Posterior cingulate gyrus (tissue), 11 donors: Measurements from ENCODE around the gene EVX2.
A peak's percentile ranks its signal among the peaks of the same experiment; 100 is the strongest.

ENCODE experiments used
- DNase-seq, 10 donors: peaks; one replicate each; pipeline versions ENCODE4 v3.0.0 to v3.0.0-alpha.2; 2020 to 2021; ENCODE audit warnings: mixed read lengths in 3 of 10
- intact Hi-C: fragments of 100-400 bp; cut with DNase I; formaldehyde crosslinking; loops from one replicate; pipeline ENCODE4 v1.15.1; 2023

Gene EVX2

GRCh38 chr2:176110415-176111308, 26.9 kb upstream of the EVX2 start:
- intact Hi-C loops, result no loop called here
- DNase-seq, result no peak

DNA sequence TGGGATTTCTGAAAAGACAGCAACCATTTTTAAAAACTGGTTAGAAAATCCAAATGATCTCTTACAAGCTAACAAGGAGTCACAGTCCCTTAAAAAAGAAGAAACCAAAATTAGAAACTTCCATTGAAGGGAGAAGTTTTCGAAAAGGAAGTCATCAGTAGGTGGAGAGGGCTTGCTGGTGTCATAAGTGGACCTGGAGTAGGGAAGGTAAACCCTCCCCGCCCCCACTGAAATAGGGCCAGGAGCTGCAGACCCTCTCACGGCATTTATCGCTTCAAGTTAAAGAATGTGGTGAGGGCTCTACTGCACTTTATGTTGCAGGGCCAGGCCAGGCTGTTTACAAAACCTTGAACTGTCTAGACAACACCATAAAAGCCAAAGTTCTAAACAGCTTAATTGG, 26.2 kb upstream of the EVX2 start:
- intact Hi-C loops, result no loop called here
- no peak for DNase-seq

DNA sequence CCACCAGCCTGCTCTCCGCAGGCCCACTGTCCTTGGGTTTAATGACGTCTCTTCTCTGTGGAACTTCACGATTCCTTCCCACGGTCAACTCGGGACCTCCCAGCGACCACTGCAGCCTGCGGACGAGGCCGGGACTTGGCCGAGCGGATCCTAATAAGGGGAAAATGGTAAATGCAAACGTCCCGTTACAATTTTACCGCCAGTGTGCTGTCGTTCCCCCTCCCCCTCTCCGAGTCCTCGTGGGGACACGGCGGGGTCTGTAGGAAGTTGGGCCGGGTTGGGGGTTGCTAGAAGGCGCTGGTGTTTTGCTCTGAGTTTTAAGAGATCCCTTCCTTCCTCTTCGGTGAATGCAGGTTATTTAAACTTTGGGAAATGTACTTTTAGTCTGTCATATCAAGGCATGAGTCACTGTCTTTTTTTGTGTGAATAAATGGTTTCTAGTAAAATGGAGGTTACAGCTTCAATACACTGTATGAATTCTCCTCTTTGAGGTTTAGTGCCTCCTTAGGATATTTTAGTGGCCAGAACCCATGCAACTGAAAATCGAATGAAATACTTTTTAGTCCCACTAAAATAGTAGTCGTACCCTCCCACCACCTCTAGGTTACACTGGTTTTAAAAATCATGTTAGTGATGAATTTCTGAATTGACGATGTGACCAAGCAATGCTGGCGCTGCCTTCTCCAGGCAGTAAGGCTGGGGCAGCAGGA, 25.6 kb upstream of the EVX2 start:
- intact Hi-C loops, result no loop called here
- no peak for DNase-seq

- DNase-seq, result peak in 2 of 10 donors; percentile 58 to 66
Measured at GRCh38 chr2:176107731-176108181, 24.0 kb upstream of the EVX2 start.

GRCh38 chr2:176106581-176107539, 23.1 kb upstream of the EVX2 start, which contains the start of gene HOXD11:
Gene HOXD11 (plus strand): TSS chr2:176107280. CDS start chr2:176107356, 76 bp downstream.
- DNase-seq, result peak in 2 of 10 donors; percentile 54 to 84
- intact Hi-C loops, result no loop called here

More at GRCh38 chr2:176107731-176108181, 24.0 kb upstream of the EVX2 start:
- intact Hi-C loops, result no loop called here

DNA sequence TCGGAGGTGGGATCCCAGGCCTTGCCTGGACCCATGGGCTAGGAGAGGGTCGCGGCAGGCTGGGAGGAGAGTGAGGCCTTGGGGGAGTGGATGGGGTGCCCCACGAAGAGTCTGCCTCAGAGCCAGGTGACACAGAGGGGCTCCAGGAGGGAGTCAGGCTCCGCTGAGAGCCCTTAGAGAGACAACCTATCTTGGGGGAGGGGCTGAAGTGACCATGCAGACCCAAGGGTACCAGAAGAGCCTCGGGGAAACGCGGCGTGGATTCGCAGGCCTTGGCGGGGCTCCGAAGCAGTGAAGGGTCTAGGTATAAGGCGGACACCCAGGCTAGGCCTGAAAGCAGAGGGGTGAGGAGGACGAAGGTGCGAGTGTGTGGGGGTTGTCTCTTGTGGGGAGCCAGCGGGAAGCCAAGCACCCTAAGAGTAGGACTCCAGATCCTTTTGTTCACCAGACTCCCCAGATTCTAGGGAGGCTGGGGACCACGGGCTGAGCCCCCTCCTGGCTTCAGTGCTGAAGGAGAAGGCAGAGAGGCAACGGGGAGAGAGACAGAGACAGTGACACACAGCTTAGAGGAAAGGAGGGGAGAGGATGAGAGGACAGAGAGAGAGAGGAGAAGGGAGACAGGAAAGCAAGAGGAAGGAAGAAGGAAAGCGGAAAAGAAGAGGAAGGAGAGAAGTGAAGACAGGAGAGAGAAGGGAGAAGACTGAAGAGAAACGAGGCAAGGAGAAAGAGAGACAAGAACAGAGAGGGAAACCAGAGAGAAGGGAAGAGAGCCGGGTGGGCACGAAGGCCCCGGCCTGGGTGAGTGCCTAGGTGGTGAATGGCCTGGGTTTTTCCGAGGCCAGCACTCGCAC, 22.2 kb upstream of the EVX2 start:
- intact Hi-C loops, result no loop called here
- DNase-seq, result peak in 1 of 10 donors; percentile 59

DNA sequence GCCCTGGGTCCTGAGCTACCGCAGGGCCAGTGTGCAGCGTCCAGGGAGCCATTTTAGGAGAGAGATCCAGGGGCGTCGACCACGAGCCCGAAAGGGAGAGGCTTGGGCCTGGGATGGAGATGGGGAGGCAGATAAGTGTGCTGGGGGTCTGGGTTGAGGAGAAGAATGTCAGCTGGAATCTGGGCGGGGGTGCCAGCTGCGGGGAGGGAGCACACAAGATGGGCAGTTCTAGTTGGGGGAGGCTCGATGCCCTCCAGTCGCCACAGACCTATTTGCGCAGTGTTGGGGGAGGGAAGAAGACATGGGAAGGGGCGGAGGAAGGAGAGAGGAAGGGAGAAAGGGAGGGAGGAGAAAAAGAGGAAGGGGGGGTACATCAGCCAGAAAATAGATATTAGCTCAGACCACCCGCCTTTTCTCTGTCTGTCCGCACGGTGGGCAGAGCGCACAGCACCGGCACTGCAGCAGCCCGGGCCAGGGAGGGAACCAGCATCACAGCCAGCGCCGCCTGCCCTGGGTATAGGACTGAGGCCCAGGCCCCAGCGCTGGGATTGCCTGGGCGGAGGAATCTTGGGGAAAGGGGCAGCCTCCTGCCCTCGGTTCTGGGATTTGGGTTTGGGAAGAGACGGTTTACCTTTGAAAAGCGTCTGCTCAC, 21.4 kb upstream of the EVX2 start:
- intact Hi-C loops, result no loop called here
- DNase-seq, result peak in 1 of 10 donors; percentile 52

DNA sequence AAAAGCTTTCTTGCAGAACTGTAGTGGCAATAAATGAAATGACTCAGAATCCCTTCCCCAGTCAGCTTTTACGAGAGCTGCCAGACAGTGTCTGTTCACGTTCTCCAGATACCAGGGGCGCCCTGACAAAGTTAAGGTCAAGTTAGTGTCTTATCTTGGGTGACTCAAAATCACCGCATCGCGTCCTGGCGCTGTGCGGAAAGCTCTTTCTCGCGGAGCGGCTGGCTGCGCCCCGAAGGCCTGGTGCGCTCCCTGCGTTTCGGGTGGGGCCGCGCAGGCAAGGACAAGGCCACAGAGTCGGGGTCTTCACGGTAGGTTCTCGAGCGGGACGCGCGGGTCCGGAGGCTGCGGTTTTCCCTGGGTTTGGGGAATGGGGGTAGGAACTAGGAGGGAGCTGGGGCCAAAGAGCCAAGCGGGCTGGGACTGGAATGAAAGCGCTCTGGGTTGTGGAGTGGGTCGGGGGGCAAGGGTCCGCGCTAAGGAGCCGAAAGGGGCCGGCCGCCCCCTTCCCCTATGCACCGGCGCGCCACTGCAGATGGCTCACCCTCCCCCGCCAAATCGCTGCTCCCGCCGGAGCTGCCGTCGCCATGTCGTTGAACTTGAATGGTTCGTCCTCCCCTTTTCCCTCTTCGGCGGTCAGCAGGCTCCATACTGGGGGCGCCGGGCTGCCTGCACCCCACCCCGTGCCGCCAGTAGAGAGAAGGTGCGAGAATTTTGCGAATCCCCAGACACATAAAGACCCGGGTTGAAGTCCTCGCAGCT, 20.7 kb upstream of the EVX2 start:
- intact Hi-C loops, result no loop called here
- DNase-seq, result peak in 1 of 10 donors; percentile 49

GRCh38 chr2:176103742-176104315, 20.1 kb upstream of the EVX2 start:
- peak in 1 of 10 donors; percentile 49 for DNase-seq
- intact Hi-C loops, result no loop called here

DNA sequence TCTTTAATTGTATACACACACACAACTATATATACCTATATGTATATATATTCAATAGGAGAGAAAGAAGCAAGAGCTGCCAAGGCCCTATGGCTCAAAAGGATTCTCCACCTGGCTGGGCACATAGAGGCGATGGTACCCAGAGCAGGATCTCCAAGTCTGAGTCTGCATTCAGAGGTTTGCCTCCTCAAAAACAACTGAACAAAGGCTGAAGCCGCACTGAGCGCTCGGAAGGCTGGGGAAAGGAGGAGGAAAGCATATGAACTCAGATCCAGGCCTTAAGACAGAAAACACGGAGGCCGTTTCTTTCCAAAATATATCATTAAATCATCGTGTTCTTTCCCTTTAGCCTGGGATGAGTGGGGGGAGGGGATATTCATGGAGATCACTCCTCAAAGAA, 19.4 kb upstream of the EVX2 start:
- intact Hi-C loops, result no loop called here

DNA sequence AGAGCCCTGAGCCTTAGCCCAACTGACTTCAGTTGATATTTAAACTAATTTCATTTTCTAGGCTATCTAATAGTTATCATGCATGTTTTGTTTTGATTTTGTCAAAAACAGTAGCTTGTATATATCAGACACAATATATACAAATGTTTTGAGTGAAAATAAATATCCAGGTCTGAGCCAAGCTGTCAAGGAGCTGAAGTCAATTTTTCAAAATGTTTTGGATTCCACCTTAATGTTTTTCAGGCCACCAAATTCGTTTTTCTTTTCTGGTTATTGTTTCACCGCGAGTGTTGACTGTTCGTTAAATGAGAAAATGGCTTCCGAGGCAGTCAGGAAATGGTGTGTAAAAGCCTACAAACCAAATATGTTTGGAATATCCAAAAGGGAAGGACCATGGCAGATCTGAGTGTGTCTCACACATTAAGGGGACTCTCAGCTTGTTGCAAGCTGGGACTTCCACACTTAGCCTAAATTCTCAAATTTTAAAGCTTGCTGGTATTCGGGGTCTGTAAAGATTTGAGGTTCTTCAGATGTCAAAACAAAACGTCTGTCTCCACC, 18.6 kb upstream of the EVX2 start:
- no peak for DNase-seq
- intact Hi-C loops, result no loop called here

More for the DNA sequence above, 19.4 kb upstream of the EVX2 start:
- no peak for DNase-seq

GRCh38 chr2:176101842-176102241, 18.1 kb upstream of the EVX2 start:
- peak in 1 of 10 donors; percentile 40 for DNase-seq
- intact Hi-C loops, result no loop called here

DNA sequence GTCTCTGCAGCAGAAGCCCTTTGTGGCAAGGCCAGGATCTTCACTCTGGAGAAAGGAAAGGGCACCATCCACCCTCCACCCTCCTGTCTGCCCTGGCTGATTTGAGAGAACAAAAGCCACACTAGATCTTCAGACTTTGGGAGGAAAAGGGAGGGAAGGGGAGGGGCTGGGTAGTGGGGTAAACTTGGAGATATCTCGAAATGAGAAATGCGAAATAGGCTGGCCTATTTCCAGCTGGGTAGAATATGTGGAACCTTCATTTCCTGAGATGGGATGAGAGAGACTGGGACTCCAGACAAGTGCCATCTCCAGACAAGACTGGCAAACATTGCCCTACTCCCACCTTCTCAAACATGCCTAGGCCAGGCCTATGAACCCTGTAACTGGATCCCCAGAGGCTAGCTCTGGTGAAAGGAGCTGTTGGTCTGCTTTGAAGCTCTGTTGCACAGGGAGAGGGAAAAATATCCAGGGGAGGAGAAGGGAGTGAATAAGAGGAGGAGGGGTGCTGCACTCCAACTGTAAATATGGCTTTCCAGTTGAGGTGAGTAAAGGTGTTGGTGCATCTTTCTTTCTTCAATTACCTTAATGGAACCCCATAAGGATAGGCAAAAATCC, 17.6 kb upstream of the EVX2 start:
- peak in 1 of 10 donors; percentile 28 for DNase-seq
- intact Hi-C loops, result no loop called here

GRCh38 chr2:176100547-176101140, 16.9 kb upstream of the EVX2 start:
- intact Hi-C loops, result no loop called here
- peak in 1 of 10 donors; percentile 22 for DNase-seq

DNA sequence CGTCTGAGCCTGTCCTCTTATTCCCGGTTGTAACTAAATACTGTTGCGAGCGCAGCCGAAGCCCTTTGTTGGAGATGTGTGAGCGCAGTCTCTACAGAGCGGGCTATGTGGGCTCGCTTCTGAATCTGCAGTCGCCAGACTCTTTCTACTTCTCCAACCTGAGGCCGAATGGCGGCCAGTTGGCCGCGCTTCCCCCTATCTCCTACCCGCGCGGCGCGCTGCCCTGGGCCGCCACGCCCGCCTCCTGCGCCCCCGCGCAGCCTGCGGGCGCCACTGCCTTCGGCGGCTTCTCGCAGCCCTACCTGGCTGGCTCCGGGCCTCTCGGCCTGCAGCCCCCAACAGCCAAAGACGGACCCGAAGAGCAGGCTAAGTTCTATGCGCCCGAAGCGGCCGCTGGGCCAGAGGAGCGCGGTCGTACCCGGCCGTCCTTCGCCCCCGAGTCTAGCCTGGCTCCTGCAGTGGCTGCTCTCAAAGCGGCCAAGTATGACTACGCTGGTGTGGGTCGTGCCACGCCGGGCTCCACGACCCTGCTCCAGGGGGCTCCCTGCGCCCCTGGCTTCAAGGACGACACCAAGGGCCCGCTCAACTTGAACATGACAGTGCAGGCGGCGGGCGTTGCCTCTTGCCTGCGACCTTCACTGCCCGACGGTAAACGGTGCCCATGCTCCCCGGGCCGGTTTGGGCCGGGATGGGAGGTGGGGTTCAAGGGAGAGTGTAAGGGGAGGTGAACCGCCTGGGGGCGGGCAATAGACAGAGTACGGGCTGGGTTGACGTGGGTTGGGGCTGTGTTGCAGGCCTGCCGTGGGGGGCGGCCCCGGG, 16.2 kb upstream of the EVX2 start, which contains the start of gene HOXD12:
TSS of gene HOXD12 (plus strand) at position 68 of the 819 bp plus-strand sequence. CDS start at position 75, 7 bp downstream.
- intact Hi-C loops, result no loop called here

More for the DNA sequence above, 16.2 kb upstream of the EVX2 start, which contains the start of gene HOXD12:
- DNase-seq, result peak in 1 of 10 donors; percentile 77
